HG03196 (cell line): Measurements from ENCODE around the gene LUZP1.

ENCODE experiments used
- ATAC-seq: cut with Tn5 transposase; IDR thresholded peaks from one replicate; pipeline ENCODE4 v1.9.1; 2021; ENCODE audit not compliant: unreplicated experiment

The LUZP1 gene

GRCh38 chr1:23035823-23036452 lies 132.7 kb downstream of the LUZP1 start:
- ATAC-seq, result no peak
